PFSK-1 (cell line): ENCODE data around the gene MVP.

Experiments used
- FOXP2 ChIP-seq: optimal IDR thresholded peaks from 2 replicates; pipeline ENCODE3; 2011; ENCODE audit warnings: borderline replicate concordance, control low read depth, inconsistent platforms; ENCODE audit not compliant: insufficient read depth; ENCODE audit errors: extremely low read length, extremely low read depth
- POLR2AphosphoS5 ChIP-seq: IDR thresholded peaks from 2 replicates; pipeline ENCODE4 v1.6.1; 2012; ENCODE audit warnings: low read depth, mild to moderate bottlenecking, control low read depth, low read length, moderate library complexity
- REST ChIP-seq, 2 experiments: IDR thresholded peaks; 2 replicates each; pipeline versions ENCODE4 v1.6.1 to v1.8.0; 2011 to 2012; ENCODE audit warnings: low read depth in 2 of 2, low read length in 2 of 2, control low read depth in 1 of 2, inconsistent platforms in 1 of 2, mild to moderate bottlenecking in 1 of 2, moderate library complexity in 1 of 2; ENCODE audit not compliant: insufficient read depth in 1 of 2
- SIN3A ChIP-seq: IDR thresholded peaks from 2 replicates; pipeline ENCODE4 v1.6.1; 2012; ENCODE audit warnings: mild to moderate bottlenecking, low read length, moderate library complexity, borderline replicate concordance; ENCODE audit not compliant: insufficient read depth
- TAF1 ChIP-seq: IDR thresholded peaks from 2 replicates; pipeline ENCODE4 v1.6.1; 2012; ENCODE audit warnings: low read length, control low read depth, borderline replicate concordance; ENCODE audit not compliant: insufficient read depth

Gene MVP

GRCh38 chr16:29790949-29791844, 29.1 kb upstream of the MVP start:
- TF ChIP-seq FOXP2, result no peak
- no peak for TF ChIP-seq TAF1
- TF ChIP-seq REST (IDR thresholded peaks at IDR 0.05; ENCODE audit: insufficient read depth in 1 of 2, low read depth in 2 of 2, low read length in 2 of 2), result no peak
- no peak for TF ChIP-seq SIN3A
- TF ChIP-seq POLR2AphosphoS5, result no peak

GRCh38 chr16:29791845-29792807, 28.1 kb upstream of the MVP start:
- TF ChIP-seq REST (IDR thresholded peaks at IDR 0.05; ENCODE audit: insufficient read depth in 1 of 2, low read depth in 2 of 2, low read length in 2 of 2) (no peak), TAF1 (no peak), SIN3A (no peak), POLR2AphosphoS5 (no peak), FOXP2 (no peak)

GRCh38 chr16:29794231-29794710, 26.0 kb upstream of the MVP start:
- TF ChIP-seq SIN3A (no peak), POLR2AphosphoS5 (no peak), TAF1 (no peak), REST (IDR thresholded peaks at IDR 0.05; ENCODE audit: insufficient read depth in 1 of 2, low read depth in 2 of 2, low read length in 2 of 2) (no peak)

- no peak for TF ChIP-seq POLR2AphosphoS5
- no peak for TF ChIP-seq SIN3A
- no peak for TF ChIP-seq FOXP2
- TF ChIP-seq REST (IDR thresholded peaks at IDR 0.05; ENCODE audit: insufficient read depth in 1 of 2, low read depth in 2 of 2, low read length in 2 of 2), result no peak
- no peak for TF ChIP-seq TAF1
Observed at GRCh38 chr16:29802416-29802935, 17.8 kb upstream of the MVP start.
